NCI-H2029 (cell line): Measurements from ENCODE around the gene HOXC9.

Source experiments
- DNase-seq: peaks from one replicate; lab custom pipeline; 2025; lab: John Stamatoyannopoulos, UW

HOXC9 gene

DNA sequence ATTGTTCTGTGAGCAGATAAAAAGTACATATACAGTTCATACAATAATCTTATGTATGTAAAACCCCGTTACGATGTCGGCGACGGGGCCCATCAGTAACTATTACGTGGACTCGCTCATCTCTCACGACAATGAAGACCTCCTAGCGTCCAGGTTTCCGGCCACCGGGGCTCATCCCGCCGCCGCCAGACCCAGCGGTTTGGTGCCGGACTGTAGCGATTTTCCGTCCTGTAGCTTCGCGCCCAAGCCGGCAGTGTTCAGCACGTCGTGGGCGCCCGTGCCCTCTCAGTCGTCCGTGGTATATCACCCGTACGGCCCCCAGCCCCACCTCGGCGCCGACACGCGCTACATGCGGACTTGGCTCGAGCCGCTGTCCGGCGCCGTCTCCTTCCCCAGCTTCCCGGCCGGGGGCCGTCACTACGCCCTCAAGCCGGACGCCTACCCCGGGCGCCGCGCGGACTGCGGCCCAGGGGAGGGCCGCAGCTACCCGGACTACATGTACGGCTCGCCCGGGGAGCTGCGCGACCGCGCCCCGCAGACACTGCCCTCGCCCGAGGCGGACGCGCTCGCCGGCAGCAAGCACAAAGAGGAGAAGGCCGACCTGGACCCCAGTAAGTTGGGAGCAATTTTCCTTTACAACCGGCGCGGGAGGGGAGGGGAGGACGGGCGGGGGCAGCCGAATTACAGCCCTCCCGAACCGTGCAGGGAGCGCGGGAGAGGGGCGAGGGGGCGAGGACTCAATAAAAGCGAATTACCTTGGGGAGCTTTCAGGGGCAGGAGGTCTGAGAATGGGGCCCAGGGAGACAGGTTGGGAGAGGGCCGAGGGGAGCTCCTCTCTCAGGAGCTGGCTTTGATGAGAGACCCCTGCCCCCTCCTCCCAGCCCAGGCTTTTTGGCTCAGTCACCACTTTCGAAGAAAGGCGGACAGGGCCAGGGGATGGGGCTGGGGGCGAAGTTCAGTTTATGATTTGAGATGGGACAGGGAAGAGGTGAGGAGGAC is at the start of gene HOXC9:
Gene HOXC9, plus strand, starts transcription at position 46 of the 999 bp plus-strand sequence. Its CDS starts 28 bp downstream, at position 74.
- DNase-seq: no peak

DNA sequence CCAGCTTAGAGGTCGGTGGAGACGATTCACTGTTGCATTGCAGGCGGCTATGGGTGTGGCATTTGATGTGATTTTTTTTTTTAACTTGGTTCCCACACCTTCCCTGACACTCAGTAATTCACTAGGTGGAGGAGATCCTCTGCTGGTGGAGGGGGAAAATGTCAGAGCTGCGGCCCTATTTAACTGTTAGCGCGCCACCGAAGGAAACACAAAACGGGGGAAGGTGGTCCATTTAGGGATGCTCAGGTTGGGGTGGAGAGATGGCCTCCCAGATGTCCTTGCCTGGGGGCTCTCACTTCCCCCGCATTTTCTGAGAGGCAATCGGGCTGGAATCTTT is 49.6 kb upstream of the HOXC9 start:
- DNase-seq: no peak

DNA sequence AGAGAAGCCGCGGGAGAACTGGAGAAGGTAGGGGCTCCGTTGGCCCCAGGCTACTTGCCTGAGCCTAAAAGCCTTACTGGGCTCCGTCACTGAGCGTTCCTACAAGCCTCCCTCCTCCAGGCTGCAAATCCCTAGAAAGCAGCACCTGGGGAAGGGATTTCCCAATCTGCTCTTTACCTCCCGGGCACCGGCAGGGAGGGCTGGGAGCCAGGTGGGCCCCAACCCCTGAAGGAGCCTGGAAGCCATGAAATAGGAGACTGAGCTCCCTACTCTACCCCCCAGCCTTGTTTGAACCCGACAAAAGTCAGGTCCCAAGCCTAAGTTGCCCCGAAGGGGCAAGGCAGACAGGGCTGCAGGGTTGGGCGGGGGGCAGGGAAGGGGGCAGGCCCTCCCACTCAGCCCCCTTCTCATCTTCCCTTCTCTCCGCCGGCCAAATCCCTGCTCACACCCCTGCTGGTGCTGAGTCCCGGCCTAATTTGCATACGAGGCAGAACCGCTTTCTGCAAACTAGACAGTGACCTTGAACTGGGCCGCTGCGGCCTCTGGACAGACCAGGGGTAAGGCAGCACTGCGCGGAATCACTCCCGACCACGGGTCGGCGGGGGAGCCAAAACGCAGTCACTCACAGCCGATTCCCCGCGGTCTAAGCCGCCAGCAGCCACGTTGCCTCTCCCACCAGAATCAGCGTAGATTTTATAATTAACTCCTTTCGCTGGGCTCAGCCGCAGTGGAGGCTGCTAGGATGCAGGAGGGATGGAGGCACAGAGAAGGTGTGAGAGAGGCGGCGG is 49.0 kb upstream of the HOXC9 start:
- no peak for DNase-seq

DNA sequence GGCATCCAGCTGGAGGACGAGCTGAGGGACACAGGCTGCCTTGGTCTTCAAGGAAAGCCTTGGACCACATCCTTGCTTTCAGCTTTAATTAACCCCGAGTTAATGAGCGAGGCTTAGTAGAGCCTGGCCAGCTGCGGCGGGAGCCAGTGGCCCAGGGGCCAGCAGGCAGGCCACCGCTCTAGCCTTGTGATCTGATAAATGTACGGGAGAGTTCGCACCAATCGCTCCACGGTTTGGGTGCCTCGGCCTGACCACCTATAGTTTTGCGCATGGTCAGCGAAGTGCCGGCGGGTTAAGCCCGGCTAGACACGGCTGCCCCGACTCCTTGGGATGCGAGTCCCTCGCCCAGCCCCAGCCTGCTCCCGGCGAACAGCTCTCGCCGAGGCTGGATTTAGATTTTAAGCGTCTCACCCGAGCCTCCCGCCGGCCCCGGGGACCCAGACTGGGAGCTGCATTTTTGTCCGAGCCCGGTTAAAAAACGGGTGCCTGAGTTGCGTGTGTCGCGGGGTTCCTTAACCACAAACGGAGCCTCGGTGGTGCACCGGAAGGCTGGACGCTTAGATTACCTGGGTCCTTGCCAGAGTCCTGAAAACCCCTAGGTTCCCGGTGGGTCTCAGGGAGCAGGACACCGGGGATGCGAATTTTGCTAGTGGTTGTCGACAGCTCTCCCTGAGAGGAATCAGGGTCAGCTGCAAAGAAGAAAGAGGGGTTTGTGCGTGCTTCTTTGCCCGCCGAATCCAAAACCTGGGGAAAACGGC is 48.2 kb upstream of the HOXC9 start:
- no peak for DNase-seq

DNA sequence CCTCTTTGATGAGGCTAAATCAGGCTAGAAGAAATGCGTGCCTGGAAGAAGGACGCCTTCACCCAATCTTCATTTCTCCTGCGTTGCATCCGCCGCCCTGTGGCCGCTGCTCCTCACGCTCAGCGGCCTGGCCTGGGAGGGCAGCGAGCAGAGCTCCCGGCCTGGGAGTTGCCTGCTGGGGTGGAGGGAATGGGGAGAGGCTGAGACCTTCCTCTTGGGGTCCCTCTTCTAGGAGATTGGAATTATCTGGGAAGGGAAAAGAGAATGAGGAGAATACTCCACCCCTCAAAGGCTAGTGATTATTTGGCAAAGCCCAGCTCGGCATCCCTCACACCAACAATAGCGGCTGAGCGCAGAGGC is 47.6 kb upstream of the HOXC9 start:
- no peak for DNase-seq

DNA sequence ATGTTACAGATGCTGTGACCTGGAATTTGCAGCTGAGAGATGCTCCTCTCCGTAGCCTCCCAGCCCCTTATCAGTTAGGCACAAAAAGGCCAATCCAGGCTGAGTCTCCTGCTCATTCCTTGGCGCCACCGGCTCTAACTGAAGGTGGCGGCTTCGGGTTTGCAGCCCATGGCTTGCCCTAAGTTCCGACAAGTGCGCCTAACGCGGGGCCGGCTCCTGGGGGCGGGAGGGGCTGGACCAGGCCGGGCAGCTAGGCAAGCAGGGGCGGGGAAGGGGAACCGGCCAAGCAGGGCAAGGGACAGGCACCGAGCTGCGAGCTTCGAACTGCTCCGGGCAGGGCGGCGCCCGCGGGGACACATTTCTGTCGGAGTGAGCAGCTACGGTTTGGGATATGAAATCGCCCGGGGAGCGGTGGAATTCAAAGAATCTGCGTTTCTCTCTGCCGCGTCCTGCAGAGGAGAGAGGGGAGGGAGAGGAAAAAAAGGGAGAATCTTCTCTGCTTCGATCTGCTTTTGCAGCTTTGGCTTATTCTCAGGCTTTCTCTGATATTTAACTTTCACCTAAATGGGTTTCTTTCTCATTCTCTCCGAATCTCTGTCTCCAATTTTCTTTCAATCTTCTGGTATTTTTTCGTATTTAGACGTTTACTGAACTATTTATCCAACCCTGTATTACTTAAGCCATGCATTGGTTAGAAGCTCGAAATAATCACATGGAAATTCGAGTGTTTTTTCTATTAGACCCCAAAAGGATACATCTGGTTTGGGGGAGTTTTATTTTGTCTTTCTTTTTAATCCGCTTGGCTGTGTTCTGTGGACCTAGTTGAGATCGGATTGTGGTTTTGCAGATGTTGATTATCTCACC is 46.9 kb upstream of the HOXC9 start:
- DNase-seq: no peak

DNA sequence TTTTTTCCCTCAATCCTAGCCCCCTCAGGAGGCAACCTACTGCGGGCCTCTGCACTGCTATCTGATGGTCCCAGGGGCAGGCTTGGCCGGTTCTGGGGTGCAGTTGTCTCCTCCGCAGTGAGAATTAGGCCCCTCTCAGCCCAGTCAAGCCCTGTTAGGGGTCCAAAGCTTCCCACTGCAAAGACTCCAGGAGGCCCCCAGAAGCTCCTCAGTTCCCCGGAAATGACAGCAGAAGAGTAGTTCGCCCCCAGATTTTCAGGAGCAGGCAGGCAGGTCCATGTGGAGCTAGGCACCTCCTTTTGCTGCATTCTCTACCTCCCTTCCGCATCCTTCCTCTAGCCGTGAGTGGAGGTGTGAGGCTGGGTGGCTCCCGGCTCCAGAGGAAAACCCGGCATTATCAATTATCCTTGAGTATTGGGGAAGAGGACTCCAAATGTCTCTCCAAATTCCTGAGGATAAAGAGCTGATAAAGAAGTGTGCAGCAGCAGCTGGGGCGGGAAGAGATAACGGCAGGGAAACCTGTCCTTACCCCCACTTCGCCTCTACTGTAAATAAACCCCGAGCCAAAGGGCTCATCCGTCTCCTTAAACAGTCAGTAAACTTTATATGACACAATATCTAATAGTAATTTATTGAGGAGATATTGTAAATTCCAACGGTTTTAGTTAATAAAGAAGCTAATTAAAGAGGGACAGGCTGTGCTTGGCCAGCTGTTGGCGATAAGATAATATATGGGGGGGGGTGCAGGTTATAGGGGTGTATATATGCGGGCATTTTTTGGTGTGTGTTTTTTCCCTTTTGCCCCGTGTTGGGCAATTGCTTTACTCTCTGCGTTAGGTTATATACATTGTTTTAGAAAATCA is 45.9 kb upstream of the HOXC9 start:
- DNase-seq: no peak

DNA sequence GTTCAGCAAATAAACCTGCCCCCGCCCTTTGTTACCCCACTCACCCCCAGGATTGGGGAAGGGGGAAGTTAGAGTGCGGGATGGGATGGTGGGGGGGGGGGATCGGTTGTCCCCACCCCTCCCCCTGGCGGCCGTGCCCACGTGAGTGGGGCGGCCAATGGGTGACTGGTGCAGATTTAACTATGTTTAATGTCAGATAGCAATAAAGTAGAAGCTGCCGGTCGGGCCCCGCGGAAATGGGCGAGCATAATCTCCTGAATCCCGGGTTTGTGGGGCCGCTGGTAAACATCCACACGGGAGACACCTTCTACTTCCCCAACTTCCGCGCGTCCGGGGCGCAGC is 45.3 kb upstream of the HOXC9 start, which contains the start of gene HOXC12:
Gene HOXC12, plus strand, starts transcription at position 210 of the 342 bp plus-strand sequence. Its CDS starts 27 bp downstream, at position 237.
- DNase-seq: no peak

DNA sequence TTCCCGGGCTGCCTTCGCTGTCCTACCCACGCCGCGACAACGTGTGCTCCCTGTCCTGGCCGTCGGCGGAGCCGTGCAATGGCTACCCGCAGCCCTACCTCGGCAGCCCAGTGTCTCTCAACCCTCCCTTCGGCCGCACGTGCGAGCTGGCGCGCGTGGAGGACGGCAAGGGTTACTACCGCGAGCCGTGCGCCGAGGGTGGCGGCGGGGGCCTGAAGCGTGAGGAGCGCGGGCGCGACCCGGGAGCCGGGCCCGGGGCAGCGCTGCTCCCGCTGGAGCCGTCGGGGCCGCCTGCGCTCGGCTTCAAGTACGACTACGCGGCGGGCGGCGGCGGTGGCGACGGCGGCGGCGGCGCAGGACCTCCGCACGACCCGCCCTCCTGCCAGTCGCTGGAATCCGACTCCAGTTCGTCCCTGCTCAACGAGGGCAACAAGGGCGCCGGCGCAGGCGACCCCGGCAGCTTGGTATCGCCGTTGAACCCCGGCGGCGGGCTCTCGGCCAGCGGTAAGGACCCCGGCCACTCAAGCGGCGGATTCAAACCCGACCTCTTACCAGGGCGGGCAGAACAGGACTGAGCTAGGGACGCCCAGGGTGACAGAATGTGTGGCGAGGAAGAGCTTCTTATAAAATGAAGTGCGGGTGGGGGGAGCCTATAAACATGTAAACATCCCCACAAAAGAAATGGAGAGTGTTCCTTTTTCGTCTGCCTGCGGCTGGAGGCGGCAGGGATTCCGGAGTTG is 44.8 kb upstream of the HOXC9 start:
- no peak for DNase-seq

DNA sequence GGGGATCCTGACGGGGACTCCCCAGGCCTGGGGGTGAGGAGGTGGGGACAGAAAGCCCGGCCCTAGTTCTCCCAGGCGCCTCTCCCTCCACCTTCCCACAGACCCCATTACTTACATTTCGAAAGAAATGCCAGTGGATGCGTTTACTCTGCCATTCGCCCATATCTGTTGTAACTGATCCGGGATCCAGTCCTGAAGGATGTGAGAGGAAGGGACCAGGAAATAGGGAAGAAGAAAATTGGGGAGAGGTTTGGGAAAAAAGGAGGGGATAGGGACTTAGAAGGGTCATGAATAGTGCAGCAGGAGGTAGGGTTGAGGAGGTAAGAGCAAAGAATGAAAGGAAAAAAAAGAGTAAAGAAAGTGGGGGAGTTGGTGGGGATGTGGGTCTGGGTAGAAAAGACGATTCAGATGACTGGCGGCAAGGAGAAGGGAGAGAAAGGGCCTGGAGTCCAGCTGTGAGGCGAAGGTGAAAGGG is 44.1 kb upstream of the HOXC9 start:
- DNase-seq: no peak

DNA sequence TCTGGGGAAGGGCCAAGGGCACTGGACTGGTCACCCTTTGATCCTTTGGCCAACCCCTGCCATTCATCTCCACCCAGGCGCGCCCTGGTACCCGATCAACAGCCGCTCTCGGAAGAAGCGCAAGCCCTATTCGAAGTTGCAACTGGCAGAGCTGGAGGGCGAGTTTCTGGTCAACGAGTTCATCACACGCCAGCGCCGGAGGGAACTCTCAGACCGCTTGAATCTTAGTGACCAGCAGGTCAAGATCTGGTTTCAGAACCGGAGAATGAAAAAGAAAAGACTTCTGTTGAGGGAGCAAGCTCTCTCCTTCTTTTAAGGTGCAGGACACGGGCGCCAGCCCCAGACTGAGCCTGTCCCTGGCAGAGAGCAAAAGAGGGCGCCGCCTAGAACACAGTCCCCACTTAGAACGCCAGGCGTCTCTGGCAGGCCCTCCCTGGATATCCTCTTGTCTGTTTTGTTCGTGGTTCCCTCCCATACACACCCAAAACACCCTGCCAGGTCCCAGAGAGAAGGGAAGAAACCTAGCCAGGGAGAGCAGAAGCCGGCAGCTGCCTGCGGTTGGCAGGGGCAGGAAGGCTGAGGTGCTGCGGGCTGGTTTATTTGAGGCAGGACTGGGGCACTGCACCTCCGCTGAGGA is 43.6 kb upstream of the HOXC9 start:
- no peak for DNase-seq

DNA sequence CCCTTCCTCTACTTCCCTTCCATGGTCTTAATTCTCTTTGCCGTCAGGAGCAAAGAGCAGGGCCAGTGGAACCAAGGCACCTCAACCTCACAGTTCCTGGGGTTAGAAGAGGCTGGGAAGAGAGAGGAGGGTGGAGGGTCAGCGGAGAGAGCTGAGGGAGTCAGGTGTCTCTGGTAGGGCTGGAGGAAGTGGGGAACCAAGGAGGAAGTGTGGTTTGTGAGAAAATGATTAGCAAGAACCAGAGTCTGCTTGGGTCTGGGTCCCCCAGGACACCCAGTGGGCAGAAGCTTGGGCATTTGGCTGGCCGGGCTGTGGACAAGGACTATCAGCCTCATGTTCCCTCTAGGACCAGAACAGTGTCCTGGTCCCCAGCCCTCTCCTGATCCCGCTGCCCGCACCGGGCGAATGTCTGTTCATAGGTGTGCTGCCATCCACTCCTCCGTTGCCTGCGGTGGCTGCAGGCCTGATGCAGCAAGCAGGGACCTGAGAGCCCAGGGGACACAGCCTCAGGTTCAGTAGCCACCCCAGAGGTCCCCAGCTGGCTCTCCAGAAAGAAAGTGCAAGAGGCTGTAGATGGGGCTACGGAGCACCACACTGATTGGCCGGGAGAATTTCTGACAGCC is 42.9 kb upstream of the HOXC9 start:
- DNase-seq: no peak

DNA sequence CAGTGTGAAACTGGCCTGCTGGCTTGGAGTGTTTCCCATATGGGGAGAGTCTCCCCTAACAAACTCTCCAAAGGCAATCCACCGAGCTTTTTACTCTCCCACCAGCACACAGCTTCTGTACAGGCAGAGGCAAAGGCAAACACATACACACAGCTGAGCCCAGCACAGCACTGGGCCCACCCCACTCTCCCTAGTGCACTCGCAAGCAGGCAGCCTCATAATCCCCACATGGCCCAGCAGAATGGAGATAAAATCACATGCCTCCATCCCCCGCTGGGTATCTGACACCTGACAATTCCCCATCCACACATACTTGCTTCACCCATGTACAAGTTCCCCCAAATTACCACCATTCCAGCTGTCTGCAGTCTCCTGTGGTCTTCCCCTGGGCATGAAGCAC is 41.8 kb upstream of the HOXC9 start:
- DNase-seq: no peak

DNA sequence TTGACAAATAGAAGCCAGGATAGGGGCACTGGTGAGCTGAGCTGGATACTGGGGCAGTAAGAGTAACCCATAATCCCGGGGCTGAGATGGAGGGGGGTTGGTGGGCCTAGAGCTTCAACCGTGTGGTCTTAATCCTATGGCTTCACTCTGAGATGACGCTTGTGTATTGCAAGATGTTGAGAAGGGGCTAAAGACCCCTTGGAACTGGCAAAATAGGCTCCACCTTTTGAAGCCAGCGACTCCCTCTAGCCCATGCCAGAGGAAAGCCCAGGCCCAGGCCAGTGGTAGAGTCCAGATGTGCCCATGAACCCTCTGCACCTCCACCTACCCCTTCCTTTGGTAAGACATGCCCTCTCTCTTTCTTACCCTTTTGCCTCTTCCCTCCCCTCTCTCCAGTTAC is 40.6 kb upstream of the HOXC9 start:
- DNase-seq: no peak

DNA sequence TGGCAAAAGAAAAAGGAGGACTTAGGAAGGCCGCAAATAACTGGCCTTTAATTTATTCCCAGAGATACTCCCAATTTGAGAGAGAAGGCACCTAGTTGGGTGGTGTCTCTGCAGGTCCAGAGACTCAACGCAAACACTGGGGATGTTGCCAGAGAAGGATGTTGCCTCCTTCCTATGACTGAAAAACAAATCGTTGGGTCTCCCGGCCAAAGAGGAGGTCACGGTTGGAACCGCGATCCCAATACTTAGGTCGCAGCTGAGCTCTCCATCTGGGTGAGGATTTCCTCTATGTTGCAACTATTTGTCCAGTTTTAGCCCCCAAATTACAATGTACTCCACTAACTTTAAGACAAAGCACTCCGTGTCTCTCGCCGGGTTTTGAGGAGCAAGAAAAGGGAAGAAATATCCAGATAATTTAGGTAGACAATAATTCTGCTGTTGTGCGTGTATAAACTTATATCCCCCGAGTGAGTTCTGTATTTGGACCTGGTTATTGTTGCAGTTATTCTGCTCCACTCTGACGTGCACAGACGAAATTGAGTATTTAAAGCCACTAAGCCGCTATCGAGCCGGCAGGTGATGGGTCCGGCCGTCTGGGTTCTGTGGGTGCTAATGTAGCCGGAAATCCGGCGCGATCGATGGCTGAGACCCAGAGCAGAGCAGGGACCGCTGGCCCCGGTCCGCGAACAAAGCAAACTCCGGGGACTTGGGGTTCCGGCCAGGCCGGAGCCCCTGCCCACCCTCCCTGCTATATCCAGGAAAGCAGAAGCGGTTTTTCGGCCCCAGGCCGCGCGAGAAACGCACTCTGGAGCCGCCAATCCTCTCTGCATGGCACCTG is 39.6 kb upstream of the HOXC9 start:
- DNase-seq: no peak

DNA sequence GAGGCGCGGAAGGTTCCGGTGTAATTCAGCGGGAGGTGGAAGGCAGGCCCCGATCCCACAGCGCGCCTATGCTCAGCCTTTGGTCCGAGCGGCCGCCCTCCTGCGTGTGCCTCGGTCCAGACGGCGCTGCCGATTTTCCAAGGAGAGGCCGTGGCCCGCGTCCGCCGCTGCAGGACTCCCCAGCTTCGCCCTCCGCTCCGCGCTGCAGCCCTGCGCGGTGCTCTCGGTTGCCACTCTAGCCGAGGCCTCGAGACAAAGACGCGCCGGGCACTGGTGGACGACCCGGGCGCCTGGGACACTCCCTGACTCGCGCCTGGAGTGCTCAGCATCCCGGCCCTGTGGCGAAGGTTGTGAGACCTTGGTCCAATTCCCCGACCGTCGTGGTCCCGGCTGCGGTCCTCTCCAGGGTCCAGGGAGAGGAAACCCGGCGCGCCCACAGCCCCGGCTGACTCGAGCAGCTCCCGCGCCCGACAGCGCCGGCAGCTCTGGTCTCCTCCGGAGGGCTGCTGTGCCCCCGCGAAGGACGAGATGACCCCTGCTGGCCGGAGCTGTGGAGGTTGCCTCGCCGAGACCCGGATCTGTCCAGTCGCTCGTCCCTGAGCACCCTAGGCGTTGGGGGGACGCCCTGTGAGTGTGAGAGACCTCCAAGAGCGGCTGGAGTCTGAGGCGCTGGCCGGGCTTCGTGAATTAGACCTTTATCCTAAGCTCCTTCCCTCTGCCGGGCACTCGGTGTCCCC is 38.8 kb upstream of the HOXC9 start:
- no peak for DNase-seq

DNA sequence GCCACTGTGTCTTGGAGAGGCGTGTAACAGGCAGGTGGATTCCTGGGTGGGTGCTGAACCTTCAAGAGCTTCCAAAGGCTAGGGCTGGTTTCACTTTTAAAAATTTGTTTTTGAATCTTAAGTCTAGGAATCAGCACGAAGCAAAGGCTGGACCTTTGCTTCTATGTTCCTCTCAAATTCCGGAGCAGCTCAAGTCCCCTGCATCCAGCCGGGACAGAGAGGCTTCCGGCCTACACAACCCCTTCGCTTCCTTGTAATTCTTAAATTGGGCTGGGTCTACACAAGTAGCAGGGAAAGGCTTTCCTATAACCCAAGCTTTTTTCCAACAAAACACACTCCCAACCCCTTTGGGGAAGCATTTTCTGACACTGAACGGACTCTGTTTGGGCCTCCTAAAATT is 37.0 kb upstream of the HOXC9 start:
- DNase-seq: no peak
